Immature natural killer cell (primary cell): ENCODE measurements around the gene EPS8L1. TPM values are rescaled to one million over a fixed set of nuclear protein-coding genes. Genes with fewer than 3 reads are reported as not detected.
"Not testable (repeated sequence)": the region's sequence is repeated elsewhere in the genome, so short reads cannot be mapped to it uniquely, and the experiment has no call there.

Source experiments
- DNase-seq, 3 donors: peaks; one replicate each; pipeline ENCODE4 v3.0.0; 2022; ENCODE audit warnings: mixed read lengths in 1 of 3
- H3K27ac Mint-ChIP-seq, 6 donors: one replicate each; pipeline ENCODE4 v1.8.0; 2020; ENCODE audit warnings: mixed read lengths in 6 of 6, mild to moderate bottlenecking in 5 of 6, inconsistent platforms in 4 of 6, moderate library complexity in 3 of 6
- H3K27me3 Mint-ChIP-seq, 3 donors: one replicate each; pipeline ENCODE4 v1.8.0; 2020 to 2021; ENCODE audit warnings: low read depth in 3 of 3, mild to moderate bottlenecking in 3 of 3, mixed read lengths in 3 of 3, moderate library complexity in 3 of 3, inconsistent platforms in 1 of 3
- H3K36me3 Mint-ChIP-seq, 3 donors: one replicate each; pipeline ENCODE4 v1.8.0; 2020; ENCODE audit warnings: mixed read lengths in 3 of 3, inconsistent platforms in 2 of 3, mild to moderate bottlenecking in 2 of 3
- H3K4me1 Mint-ChIP-seq, 2 donors: one replicate each; pipeline ENCODE4 v1.8.0; 2020; ENCODE audit warnings: inconsistent platforms in 2 of 2, mild to moderate bottlenecking in 2 of 2, mixed read lengths in 2 of 2, moderate library complexity in 1 of 2
- H3K4me3 Mint-ChIP-seq, 5 donors: one replicate each; pipeline ENCODE4 v1.8.0; 2020; ENCODE audit warnings: mild to moderate bottlenecking in 5 of 5, mixed read lengths in 5 of 5, inconsistent platforms in 3 of 5, moderate library complexity in 3 of 5
- H3K9me3 Mint-ChIP-seq, 6 donors: one replicate each; pipeline ENCODE4 v1.8.0; 2020; ENCODE audit warnings: mild to moderate bottlenecking in 6 of 6, mixed read lengths in 6 of 6, inconsistent platforms in 4 of 6, moderate library complexity in 3 of 6
- polyA plus RNA-seq, 3 donors: library from polyadenylated mRNA; unstranded; fragments of 300-500 nt; fragmentation: Illumina TruSeq; gene quantifications; one replicate each; pipeline ENCODE4 v1.2.3, GENCODE V29; 2021

EPS8L1 gene
- polyA plus RNA-seq, 3 donors from 2014 or later = 4.5 to 7.3 (median 6.4) TPM

- H3K9me3 Mint-ChIP-seq, DNase-seq, H3K4me3 Mint-ChIP-seq: not testable (repeated sequence)
- Mint-ChIP-seq H3K4me1 (peaks cover 16 to 23% of the 10 kb centered on the region in 2 donors), H3K36me3 (peaks cover 12 to 17% (median 12%) of the 10 kb centered on the region in 3 donors), H3K27ac (peak overlapping the region in 3 of 6 donors; percentile 6 to 59 (median 18)), H3K27me3 (peaks cover 3 to 11% (median 7%) of the 10 kb centered on the region in 3 donors)
These were observed 15.4 kb upstream of the EPS8L1 start for GRCh38 chr19:55060287-55060686.

DNA sequence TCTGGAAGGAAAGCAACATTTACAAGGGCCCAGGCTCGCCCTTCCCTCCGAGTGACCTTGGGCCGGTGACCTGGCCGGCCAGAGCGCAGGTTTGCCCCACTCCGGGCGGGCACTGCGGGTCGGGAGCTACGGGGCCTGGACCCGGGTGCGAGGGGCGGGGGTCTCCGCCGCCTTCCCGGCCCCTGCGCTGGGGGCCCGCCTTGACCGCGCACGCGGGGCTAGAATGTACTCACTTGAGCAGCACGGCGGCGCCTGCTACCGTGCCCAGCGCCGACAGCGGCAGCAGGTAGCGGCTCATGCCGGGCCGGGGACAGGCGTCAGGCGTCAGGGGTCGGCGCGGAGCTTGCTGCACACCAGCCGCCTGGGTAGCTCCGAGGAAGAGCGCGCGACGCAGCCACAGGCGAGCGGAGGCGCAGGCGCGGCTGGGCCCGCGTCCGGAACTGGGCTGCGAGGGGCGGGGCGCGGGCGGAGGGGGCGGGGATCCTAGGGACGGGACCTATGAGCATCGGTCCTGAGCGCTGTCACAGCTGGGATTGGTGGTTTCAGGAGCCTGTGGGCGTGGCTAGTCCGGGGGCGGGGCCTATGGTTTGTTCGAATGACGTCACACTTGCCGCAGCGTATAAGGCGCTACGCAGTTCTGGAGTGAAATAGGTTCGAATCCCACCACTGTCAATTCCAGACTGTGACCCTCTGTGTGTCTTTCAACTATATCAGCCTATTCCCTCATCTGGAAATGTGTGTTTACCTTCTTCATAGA is 12.8 kb upstream of the EPS8L1 start, which contains the start of gene RDH13:
RDH13 (minus strand) TSS at position 414 of the 757 bp plus-strand sequence; CDS start at position 298, 116 bp downstream.
- DNase-seq = peak; percentile 96 to 98 (median 98)
- Mint-ChIP-seq H3K27ac (peak within 1 kb of the TSS; percentile 72 to 84 (median 78)), H3K4me3 (peak within 1 kb of the TSS; percentile 83 to 87 (median 85))

GRCh38 chr19:55063492-55063843 is 12.2 kb upstream of the EPS8L1 start:
- H3K27me3 Mint-ChIP-seq = peaks cover 12 to 20% (median 20%) of the 10 kb centered on the region in 3 donors
- H3K4me3 Mint-ChIP-seq = peak overlapping the region; percentile 49 to 87 (median 83)
- H3K9me3 Mint-ChIP-seq = no peaks in the 10 kb centered on the region
- no peak for DNase-seq
- peaks cover 16 to 23% of the 10 kb centered on the region in 2 donors for H3K4me1 Mint-ChIP-seq
- H3K36me3 Mint-ChIP-seq = peaks cover under 1 to 1% (median 1%) of the 10 kb centered on the region in 3 donors
- H3K27ac Mint-ChIP-seq = peak overlapping the region; percentile 61 to 80 (median 72)

More for the DNA sequence above, 12.8 kb upstream of the EPS8L1 start, which contains the start of gene RDH13:
- peaks cover 4 to 5% (median 4%) of the 10 kb centered on the region in 3 donors for H3K36me3 Mint-ChIP-seq
- H3K27me3 Mint-ChIP-seq = peaks cover 9 to 16% (median 16%) of the 10 kb centered on the region in 3 donors
- H3K4me1 Mint-ChIP-seq = peaks cover 16 to 23% of the 10 kb centered on the region in 2 donors
- no peaks in the 10 kb centered on the region for H3K9me3 Mint-ChIP-seq

DNA sequence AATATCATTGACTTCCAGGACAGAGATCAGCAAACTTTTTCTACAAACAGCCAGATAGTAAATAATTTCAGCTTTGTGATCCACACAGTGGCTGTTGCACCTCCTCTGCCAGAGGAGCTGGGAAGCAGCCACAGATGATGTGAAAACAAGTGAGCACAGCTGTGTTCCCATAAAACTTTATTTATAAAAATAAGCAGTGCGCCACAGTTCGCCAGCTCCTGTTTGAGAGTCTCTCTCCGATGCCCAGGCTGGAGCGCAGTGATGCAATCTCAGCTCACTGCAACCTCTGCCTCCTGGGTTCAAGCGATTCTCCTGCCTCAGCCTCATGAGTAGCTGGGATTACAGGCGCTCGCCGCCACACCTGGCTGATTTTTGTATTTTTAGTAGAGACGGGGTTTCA is 10.2 kb upstream of the EPS8L1 start:
- H3K27ac Mint-ChIP-seq, H3K36me3 Mint-ChIP-seq, H3K4me3 Mint-ChIP-seq, H3K9me3 Mint-ChIP-seq, DNase-seq: not testable (repeated sequence)
- Mint-ChIP-seq H3K27me3 (peaks cover 21 to 33% (median 24%) of the 10 kb centered on the region in 3 donors), H3K4me1 (peaks cover 21 to 26% of the 10 kb centered on the region in 2 donors)

DNA sequence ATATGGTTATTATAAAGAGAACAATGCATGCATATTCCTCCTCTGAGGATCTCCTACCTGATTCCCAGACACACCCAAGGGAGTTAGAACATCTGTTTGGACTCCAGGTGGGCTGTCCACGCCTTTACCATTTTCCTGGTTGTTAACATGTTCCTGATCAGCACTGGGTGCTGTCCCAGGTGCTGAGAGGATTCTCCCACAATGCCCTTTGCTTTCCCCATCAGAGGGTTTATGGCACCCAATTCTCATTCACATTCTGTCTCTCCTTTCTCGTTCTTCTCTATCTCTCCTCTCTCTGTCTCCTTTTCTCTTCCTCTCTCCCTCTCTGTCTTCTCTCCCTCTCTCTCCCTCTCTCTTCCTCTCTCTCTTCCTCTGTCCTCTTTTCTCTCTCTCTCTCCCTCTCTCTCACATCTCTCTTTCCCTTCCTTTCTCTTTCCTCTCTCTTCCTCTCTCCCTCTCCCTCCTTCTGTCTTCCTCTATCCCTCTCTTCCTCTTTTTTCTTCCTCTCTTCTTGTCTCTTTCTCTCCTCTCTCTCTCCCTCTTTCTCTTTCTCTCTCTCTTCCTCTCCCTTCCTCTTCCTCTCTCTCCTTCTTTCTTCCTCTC is 9.5 kb upstream of the EPS8L1 start:
- Mint-ChIP-seq H3K4me1 (peaks cover 20 to 25% of the 10 kb centered on the region in 2 donors), H3K27me3 (peaks cover 23 to 34% (median 24%) of the 10 kb centered on the region in 3 donors), H3K9me3 (no peaks in the 10 kb centered on the region), H3K4me3 (no peak overlapping the region), H3K36me3 (peaks cover 0 to 5% (median 0%) of the 10 kb centered on the region in 3 donors), H3K27ac (peak overlapping the region in 1 of 6 donors; percentile 27)
- DNase-seq = no peak

DNA sequence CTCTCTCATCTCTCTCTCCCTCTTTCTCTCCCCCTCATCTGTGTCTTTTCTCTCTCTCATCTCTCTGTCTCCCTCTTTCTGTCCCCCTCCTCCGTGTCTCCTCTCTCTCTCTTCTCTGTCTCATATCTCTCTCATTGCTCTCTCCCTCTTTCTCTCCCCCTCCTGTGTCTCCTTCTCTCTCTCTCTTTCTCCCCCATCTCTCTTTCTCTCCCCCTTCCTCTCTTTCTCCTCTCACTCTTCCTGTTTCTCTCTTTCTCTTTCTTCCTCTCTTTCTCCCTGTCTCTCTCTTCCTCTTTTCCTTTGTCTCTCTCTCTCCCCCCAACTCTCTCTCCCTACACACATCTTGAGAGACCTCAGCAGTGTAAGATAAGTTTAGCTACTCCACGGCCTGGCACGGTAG is 7.8 kb upstream of the EPS8L1 start:
- Mint-ChIP-seq H3K36me3 (peaks cover 0 to 5% (median 0%) of the 10 kb centered on the region in 3 donors), H3K27me3 (peaks cover 25 to 39% (median 34%) of the 10 kb centered on the region in 3 donors), H3K4me1 (peaks cover 14 to 15% of the 10 kb centered on the region in 2 donors), H3K9me3 (peaks cover 0 to 5% (median 0%) of the 10 kb centered on the region in 6 donors), H3K4me3 (no peak overlapping the region), H3K27ac (peak overlapping the region in 2 of 6 donors; percentile 35 to 38)
- DNase-seq = no peak

GRCh38 chr19:55068950-55069864 is 6.5 kb upstream of the EPS8L1 start:
- peak overlapping the region; percentile 7 to 70 (median 65) for H3K4me3 Mint-ChIP-seq
- H3K36me3 Mint-ChIP-seq = peaks cover 0 to 5% (median 0%) of the 10 kb centered on the region in 3 donors
- DNase-seq = peak in 2 of 3 donors; percentile 43 to 49
- H3K27ac Mint-ChIP-seq = peak overlapping the region in 5 of 6 donors; percentile 61 to 89 (median 73)
- peaks cover 23 to 36% (median 31%) of the 10 kb centered on the region in 3 donors for H3K27me3 Mint-ChIP-seq
- H3K9me3 Mint-ChIP-seq = peaks cover 0 to 5% (median 0%) of the 10 kb centered on the region in 6 donors
- peaks cover 9 to 10% of the 10 kb centered on the region in 2 donors for H3K4me1 Mint-ChIP-seq

- Mint-ChIP-seq H3K27me3 (peaks cover 23 to 33% (median 31%) of the 10 kb centered on the region in 3 donors), H3K4me3 (peak overlapping the region in 3 of 5 donors; percentile 62 to 70 (median 68)), H3K27ac (peak overlapping the region in 4 of 6 donors; percentile 61 to 89 (median 62)), H3K9me3 (peaks cover 0 to 5% (median 0%) of the 10 kb centered on the region in 6 donors), H3K36me3 (peaks cover 0 to 5% (median 0%) of the 10 kb centered on the region in 3 donors), H3K4me1 (peaks cover 9 to 10% of the 10 kb centered on the region in 2 donors)
- no peak for DNase-seq
These were observed 5.8 kb upstream of the EPS8L1 start for GRCh38 chr19:55069865-55070197.

- Mint-ChIP-seq H3K36me3 (peaks cover 0 to 5% (median 0%) of the 10 kb centered on the region in 3 donors), H3K4me1 (peaks cover 9 to 10% of the 10 kb centered on the region in 2 donors), H3K9me3 (peaks cover 0 to 5% (median 0%) of the 10 kb centered on the region in 6 donors), H3K27ac (no peak overlapping the region), H3K4me3 (peak overlapping the region in 1 of 5 donors; percentile 38), H3K27me3 (peaks cover 25 to 33% (median 32%) of the 10 kb centered on the region in 3 donors)
- no peak for DNase-seq
These were observed 5.1 kb upstream of the EPS8L1 start for GRCh38 chr19:55070466-55071128.

- DNase-seq = no peak
- peaks cover 9 to 10% of the 10 kb centered on the region in 2 donors for H3K4me1 Mint-ChIP-seq
- H3K27ac Mint-ChIP-seq = no peak overlapping the region
- peaks cover 0 to 5% (median 0%) of the 10 kb centered on the region in 6 donors for H3K9me3 Mint-ChIP-seq
- peaks cover 25 to 33% (median 32%) of the 10 kb centered on the region in 3 donors for H3K27me3 Mint-ChIP-seq
- H3K4me3 Mint-ChIP-seq = no peak overlapping the region
- H3K36me3 Mint-ChIP-seq = peaks cover 0 to 5% (median 0%) of the 10 kb centered on the region in 3 donors
These were observed 4.6 kb upstream of the EPS8L1 start for GRCh38 chr19:55071129-55071502.

- Mint-ChIP-seq H3K27ac (no peak overlapping the region), H3K4me3 (no peak overlapping the region), H3K9me3 (peaks cover 0 to 5% (median 0%) of the 10 kb centered on the region in 6 donors), H3K4me1 (peaks cover 9 to 10% of the 10 kb centered on the region in 2 donors), H3K27me3 (peaks cover 25 to 32% (median 32%) of the 10 kb centered on the region in 3 donors), H3K36me3 (peaks cover 0 to 5% (median 0%) of the 10 kb centered on the region in 3 donors)
- DNase-seq = no peak
These were observed 3.8 kb upstream of the EPS8L1 start for GRCh38 chr19:55071913-55072312.

DNA sequence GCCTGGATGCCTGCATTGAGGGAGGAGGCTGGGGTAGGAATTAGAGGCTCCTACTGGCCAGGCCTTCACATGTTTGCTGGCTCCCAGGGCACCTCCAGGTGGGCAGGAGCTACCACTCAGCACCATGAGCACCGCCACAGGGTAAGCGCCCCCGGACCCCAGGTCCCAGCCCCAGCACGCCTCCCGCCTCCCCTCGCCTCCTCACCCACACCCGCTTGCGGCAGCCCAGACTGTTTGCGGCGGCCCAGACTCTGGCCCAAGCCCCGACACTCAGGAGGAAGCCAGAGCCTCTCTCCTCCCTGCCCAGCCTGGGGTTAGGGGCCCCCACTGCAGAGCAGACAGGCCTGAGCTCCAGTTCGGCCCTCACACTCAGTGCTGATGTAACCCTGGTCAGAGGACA is 652 bp downstream of the EPS8L1 start:
- no peak overlapping the region for H3K4me3 Mint-ChIP-seq
- H3K27ac Mint-ChIP-seq = no peak overlapping the region
- peaks cover 19 to 20% of the 10 kb centered on the region in 2 donors for H3K4me1 Mint-ChIP-seq
- no peak for DNase-seq
- H3K36me3 Mint-ChIP-seq = no peaks in the 10 kb centered on the region
- peaks cover 0 to 5% (median 0%) of the 10 kb centered on the region in 6 donors for H3K9me3 Mint-ChIP-seq
- H3K27me3 Mint-ChIP-seq = peaks cover 8 to 22% (median 17%) of the 10 kb centered on the region in 3 donors
